GM21447 (cell line): Measurements from ENCODE around the gene MAP4K2.
A peak's percentile ranks its signal among the peaks of the same experiment; 100 is the strongest.
"Not testable (repeated sequence)": the region's sequence is repeated elsewhere in the genome, so short reads cannot be mapped to it uniquely, and the experiment has no call there.

ENCODE experiments used
- ATAC-seq: cut with Tn5 transposase; IDR thresholded peaks from one replicate; pipeline ENCODE4 v1.9.1; 2021; ENCODE audit not compliant: unreplicated experiment

The MAP4K2 gene

GRCh38 chr11:64838600-64839334 lies 35.8 kb upstream of the MAP4K2 start:
- no peak for ATAC-seq

DNA sequence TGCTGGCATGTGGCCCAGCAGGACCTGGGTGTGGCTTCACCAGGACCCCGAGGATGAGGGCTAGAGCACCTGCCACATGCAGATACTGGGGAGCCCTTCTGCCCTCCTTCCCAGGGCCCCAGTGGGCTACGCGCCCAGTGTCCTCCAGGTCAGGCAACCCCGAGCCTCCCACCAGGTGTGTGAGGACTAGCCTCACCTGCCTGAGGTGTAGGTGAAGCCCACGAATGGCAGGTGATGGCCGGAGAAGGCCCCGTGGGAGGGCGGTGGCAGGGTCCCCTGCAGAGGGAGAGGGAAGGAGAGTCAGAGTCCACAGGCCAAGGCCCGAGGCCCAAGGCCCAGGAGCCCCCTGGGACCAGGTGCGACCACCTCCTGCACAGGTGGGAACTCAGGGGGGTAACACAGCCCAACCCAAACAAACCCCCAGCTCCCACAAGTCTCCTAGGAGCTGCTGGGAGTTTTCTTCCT lies 34.9 kb upstream of the MAP4K2 start:
- ATAC-seq, result no peak

GRCh38 chr11:64836448-64837072 lies 33.5 kb upstream of the MAP4K2 start:
- ATAC-seq, result no peak

DNA sequence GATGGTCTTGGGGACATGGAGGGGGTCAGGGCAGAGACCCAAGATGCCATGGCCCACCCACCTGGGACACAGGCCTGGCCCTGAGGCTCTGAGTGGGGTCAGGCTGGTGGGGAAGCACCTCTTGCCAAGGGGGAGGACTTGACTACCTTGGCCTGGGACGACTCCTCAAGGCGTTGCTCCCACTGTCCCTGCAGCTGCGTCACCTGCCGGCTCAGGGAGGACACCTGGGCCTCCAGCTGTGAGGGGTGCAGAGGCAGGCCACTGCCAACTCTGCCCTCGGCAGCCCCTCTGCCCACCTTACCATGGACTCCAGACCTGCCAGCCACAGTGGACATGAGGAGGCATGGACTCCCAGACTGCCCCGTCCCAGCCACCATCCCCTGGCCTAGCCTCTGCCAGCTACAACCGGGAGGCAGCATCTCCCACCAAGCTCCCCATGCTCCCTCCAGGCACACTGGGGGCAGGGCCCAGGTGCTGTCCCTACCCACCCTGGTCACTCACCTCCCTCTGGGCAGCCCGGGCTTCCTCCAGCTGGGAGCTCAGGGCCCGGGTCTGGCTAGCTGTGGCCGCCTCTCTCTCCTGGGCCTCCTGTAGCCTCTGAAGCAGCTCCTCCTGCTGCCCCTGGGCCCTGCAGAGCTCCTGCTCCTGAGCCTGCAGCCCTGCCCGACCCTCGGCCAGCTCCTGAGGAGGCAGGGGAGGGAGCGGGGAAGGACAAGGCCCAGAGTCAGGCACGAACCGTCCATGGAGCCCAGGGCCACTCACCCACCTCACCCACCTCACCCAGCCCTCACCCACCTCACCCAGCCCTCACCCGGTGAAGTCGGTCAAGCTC lies 32.8 kb upstream of the MAP4K2 start:
- ATAC-seq, result no peak

GRCh38 chr11:64834723-64835615 lies 32.0 kb upstream of the MAP4K2 start:
- ATAC-seq, result no peak

- no peak for ATAC-seq
Observed at GRCh38 chr11:64834031-64834722, 31.2 kb upstream of the MAP4K2 start.

DNA sequence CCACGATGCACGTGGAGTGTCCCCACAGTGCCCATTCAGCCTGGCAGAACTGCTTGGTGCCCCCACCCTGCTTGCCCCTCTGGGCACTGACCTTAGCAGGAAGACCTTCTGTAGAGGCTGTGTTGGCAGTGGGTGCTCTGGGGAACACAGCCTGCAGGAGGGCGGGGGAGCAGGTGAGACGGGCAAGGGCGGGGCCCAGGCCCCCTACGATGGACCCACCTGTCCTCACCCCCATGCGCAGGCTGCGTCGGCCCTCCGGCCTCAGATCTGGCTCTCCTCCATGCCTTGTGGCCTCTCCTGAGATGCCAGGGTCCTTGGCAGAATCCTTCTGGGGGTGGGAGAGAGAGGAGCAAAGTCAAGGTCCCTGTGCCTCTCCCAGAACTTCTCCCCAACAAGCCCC lies 30.5 kb upstream of the MAP4K2 start:
- ATAC-seq, result no peak

DNA sequence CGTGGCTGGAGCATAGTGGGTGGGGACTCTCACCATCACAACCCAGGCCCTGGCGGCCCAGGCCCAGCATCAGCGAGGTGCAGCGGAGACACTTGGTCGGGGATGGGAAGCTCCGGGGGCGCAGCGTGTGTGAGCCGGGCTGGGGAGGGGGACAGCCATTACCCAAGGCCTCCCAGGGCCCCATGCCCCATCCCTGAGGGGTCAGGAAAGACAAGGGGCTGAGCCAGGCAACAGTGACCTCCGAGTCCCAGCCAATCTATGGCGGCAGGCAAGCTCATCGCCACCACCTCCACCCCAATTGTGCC lies 30.1 kb upstream of the MAP4K2 start:
- ATAC-seq, result no peak

- ATAC-seq, result no peak
Observed at GRCh38 chr11:64832467-64833197, 29.6 kb upstream of the MAP4K2 start.

DNA sequence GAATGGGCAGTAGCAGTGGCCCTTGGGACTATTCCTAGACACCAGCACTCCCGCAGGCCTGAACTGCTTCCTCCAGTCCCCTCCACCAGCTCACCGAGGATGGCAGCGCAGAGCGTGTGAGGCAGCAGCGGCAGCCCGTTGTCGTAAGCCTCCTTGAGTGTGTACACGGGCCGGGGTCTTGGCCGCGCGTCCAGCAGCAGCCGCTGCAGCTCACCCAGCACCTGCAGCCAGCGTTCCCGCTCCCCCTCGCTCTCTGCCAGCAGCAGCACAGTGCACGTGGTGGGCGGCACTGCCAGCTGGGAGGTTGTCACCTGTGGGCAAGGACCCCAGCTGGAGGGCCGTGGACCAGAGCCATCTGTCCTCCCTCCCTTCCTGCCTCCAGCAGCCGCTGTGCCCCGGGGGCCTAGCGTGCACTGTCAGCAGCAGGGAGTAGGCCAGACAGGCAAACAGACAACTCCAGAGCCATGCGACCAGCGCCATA lies 28.4 kb upstream of the MAP4K2 start:
- ATAC-seq, result no peak

GRCh38 chr11:64829536-64830251 lies 26.7 kb upstream of the MAP4K2 start:
- no peak for ATAC-seq

- ATAC-seq, result no peak
Observed at GRCh38 chr11:64827451-64827839, 24.4 kb upstream of the MAP4K2 start.

DNA sequence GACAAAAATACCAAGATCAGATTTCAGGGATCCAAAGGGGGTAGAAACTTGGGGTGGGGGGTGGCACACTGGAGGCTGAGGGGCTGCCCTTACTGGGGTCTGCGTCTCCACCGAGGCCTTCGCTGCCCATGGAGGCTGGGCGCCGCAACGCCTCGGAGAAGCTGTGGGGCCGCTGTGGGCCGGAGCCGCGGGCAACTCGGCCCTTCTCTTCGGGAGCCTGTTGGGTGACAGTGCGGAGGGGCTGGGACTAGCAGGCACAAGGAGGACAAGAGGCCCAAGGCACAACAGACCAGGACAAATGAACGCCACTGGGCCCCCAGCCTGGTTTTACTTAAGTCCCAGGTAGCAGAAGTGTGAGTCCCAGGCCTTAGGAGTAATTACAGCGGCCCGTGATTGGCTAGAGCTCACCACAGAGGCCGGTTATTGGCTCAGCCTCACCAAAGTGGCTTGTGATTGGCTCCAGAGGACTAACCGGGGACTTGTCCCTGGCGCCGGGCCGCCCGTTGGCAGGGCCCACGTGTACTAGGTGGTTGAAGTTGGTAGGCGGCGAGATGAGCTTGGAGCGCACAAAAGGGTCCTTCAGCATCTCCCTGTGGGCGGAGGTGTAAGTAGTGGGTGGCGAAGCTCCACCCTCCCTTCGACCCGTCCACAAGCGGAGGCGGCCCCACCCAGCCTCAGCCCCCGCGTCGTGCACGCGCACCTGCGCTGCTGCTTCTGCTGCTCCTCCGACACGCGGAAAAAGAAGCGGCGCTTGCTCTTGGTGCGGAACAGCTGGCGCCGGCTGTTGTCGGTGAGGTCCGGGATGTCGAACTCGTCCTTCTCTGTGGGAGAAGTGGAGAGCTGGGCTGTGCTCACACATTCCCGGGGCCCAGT lies 23.8 kb upstream of the MAP4K2 start:
- ATAC-seq, result no peak

- no peak for ATAC-seq
Observed at GRCh38 chr11:64826062-64826461, 23.0 kb upstream of the MAP4K2 start.

GRCh38 chr11:64823568-64824119 lies 20.6 kb upstream of the MAP4K2 start:
- ATAC-seq, result no peak

DNA sequence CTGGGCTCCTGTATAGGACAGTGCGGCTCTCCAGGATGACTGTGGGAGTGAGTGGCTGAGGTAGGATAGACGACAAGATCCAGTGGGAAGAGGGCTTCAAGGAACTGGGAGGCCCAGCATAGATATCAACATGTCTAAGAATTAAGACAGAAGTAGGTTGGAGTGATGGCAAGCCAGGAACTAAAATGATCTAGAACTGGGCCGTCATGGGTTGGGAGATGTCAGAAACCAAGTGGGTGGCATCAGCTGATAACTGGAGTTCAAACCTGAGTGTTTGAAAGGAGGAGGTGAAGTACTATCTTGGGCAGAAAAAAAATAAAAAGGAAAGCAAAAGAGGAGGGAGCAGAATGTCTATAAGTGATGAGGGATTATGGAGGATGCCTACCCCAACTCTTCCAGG lies 14.5 kb upstream of the MAP4K2 start:
- no peak for ATAC-seq

- not testable (repeated sequence) for ATAC-seq
Observed at GRCh38 chr11:64815433-64815832, 12.4 kb upstream of the MAP4K2 start.

DNA sequence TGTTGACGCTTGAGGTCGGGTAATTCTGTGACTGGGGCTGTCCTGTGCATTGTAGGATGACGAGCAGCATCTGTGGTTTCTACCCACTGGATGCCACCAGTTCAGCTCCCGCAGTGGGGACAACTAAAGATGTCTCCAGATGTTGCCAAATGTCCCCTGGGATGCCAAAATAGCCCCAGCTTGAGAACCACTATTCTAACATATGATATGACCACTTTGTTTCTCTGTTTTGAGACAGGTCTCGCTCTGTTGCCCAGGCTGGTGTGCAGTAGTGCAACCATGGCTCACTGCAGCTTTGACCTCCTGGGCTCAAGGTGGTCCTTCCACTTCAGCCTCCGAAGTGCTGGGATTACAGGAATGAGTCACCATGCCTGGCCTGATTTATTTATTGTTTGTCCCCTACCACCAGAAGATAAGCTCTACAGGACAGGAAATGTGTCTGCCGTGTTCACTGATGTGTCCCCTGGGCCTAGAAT lies 11.7 kb upstream of the MAP4K2 start:
- peak; percentile 73 for ATAC-seq
